ENCODE measurements around the gene CREBRF. TPM values are rescaled to one million over a fixed set of nuclear protein-coding genes. Genes with fewer than 3 reads are reported as not detected.
A peak's percentile ranks its signal among the peaks of the same experiment; 100 is the strongest.
"Not testable (repeated sequence)": the region's sequence is repeated elsewhere in the genome, so short reads cannot be mapped to it uniquely, and the experiment has no call there.

Gene CREBRF
- total RNA-seq, 1 experiment from 2014 or later: 16.9 TPM

- H3K4me1 ChIP-seq (replicated peaks; ENCODE audit: insufficient read depth): peaks cover 17% of the 10 kb centered on the region
- H3K4me3 ChIP-seq: no peak overlapping the region
- H3K79me2 ChIP-seq (ENCODE audit: low read depth): peaks cover 3% of the 10 kb centered on the region; the same call in 1 of the 2 replicates
- H4K20me1 ChIP-seq (ENCODE audit: insufficient read depth): peaks cover 3% of the 10 kb centered on the region
- H2AFZ ChIP-seq: no peak overlapping the region
- TF ChIP-seq, protein P1, sequence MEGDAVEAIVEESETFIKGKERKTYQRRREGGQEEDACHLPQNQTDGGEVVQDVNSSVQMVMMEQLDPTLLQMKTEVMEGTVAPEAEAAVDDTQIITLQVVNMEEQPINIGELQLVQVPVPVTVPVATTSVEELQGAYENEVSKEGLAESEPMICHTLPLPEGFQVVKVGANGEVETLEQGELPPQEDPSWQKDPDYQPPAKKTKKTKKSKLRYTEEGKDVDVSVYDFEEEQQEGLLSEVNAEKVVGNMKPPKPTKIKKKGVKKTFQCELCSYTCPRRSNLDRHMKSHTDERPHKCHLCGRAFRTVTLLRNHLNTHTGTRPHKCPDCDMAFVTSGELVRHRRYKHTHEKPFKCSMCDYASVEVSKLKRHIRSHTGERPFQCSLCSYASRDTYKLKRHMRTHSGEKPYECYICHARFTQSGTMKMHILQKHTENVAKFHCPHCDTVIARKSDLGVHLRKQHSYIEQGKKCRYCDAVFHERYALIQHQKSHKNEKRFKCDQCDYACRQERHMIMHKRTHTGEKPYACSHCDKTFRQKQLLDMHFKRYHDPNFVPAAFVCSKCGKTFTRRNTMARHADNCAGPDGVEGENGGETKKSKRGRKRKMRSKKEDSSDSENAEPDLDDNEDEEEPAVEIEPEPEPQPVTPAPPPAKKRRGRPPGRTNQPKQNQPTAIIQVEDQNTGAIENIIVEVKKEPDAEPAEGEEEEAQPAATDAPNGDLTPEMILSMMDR (conservative IDR thresholded peaks at IDR 0.05): no peak
- TF ChIP-seq EZH2 (IDR thresholded peaks at IDR 0.05; ENCODE audit: low read depth): no peak
- BruUV-seq (replicated peaks): no TSS peak
- ChIA-PET CTCF (no interaction called here), POLR2A (ENCODE audit: unreplicated experiment) (interaction anchor here (0.6 kb wide), 1 partner anchor 30 kb away, joined by 3 read pairs; no protein-coding TSS in a partner anchor)
- no peak overlapping the region for H3K4me2 ChIP-seq
- H3K27me3 ChIP-seq (ENCODE audit: insufficient read depth, low read depth): no peaks in the 10 kb centered on the region
- H3K9me2 ChIP-seq (ENCODE audit: insufficient read depth): no peaks in the 10 kb centered on the region
- DNase-seq: no peak
- no peak overlapping the region for H3K27ac ChIP-seq
- H3F3A ChIP-seq (ENCODE audit: insufficient read depth, low read depth): peaks cover 2% of the 10 kb centered on the region; the same call in 1 of the 2 replicates
- no peaks in the 10 kb centered on the region for H3K36me3 ChIP-seq (ENCODE audit: low read depth)
- no peaks in the 10 kb centered on the region for H3K9me3 ChIP-seq (ENCODE audit: insufficient read depth, low read depth)
- intact Hi-C loops (cut with micrococcal nuclease; ENCODE audit: unreplicated experiment): no loop called here
Observed at GRCh38 chr5:173069671-173070070, 13.5 kb downstream of the CREBRF start.

DNA sequence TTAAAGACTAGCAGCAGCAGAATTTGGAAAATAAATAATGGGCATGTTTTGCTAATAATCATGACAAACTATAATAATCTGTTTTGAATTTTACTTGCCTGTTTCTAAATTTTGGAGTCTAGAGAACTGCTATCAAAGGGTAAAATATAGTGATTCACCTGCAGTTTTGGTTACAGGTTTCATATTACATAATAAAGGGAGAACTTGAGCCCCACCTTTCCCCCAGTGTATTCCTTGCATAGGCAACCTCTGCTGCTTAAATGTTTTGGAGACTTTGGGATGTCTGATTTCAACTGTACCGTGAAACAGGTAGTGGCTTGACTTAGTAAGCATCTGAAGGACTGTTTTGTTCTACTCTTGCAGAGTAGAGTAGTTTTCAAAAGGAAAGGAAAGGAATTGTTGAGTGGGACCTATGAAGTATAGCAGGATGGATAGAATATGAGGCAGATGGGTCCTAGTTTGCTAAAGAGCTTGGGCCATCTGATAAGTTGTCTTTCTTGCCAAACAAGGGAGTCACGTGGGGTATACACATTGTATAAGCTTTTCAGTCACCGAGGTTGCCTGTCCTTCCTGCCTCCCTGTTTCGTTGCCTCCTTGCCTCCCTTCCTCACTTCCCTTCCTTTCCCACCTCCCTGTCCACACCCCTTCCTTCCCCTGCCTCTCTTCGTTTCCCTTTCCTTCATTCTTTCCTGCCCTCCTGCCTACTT is 19.1 kb downstream of the CREBRF start:
- H3K9me3 ChIP-seq (ENCODE audit: insufficient read depth, low read depth): no peaks in the 10 kb centered on the region
- peaks cover 21% of the 10 kb centered on the region for H3K79me2 ChIP-seq (ENCODE audit: low read depth)
- peaks cover 39% of the 10 kb centered on the region for H3K4me1 ChIP-seq (replicated peaks; ENCODE audit: insufficient read depth)
- no peaks in the 10 kb centered on the region for H3K9me2 ChIP-seq (ENCODE audit: insufficient read depth)
- H4K20me1 ChIP-seq (ENCODE audit: insufficient read depth): no peaks in the 10 kb centered on the region
- peak overlapping the region; percentile 93 for H3K4me2 ChIP-seq
- no peaks in the 10 kb centered on the region for H3K27me3 ChIP-seq (ENCODE audit: insufficient read depth, low read depth)
- H3K36me3 ChIP-seq (ENCODE audit: low read depth): no peaks in the 10 kb centered on the region
- peak overlapping the region; percentile 90 for H3K27ac ChIP-seq
- H3F3A ChIP-seq (ENCODE audit: insufficient read depth, low read depth): peaks cover 19% of the 10 kb centered on the region
- TF ChIP-seq EZH2 (IDR thresholded peaks at IDR 0.05; ENCODE audit: low read depth): no peak
- TF ChIP-seq, protein P1 (conservative IDR thresholded peaks at IDR 0.05): no peak
- POLR2A ChIA-PET (ENCODE audit: unreplicated experiment): interaction anchor here (0.5 kb wide), 1 partner anchor 16 kb away, joined by 3 read pairs; no protein-coding TSS in a partner anchor
- CTCF ChIA-PET: interaction anchor here (0.6 kb wide), 1 partner anchor 15 kb away, joined by 6 read pairs; no protein-coding TSS in a partner anchor
- intact Hi-C loops (cut with micrococcal nuclease; ENCODE audit: unreplicated experiment): loop anchor here (1.0 kb wide), 1 partner anchor 18 kb away; no protein-coding TSS in a partner anchor
- H2AFZ ChIP-seq: no peak overlapping the region
- H3K4me3 ChIP-seq: peak overlapping the region; percentile 31
- peak; percentile 37 to 78 for DNase-seq
- BruUV-seq (replicated peaks): no TSS peak

GRCh38 chr5:173075970-173076369 is 19.8 kb downstream of the CREBRF start:
- peaks cover 39% of the 10 kb centered on the region for H3K4me1 ChIP-seq (replicated peaks; ENCODE audit: insufficient read depth)
- H3F3A ChIP-seq (ENCODE audit: insufficient read depth, low read depth): peaks cover 19% of the 10 kb centered on the region
- intact Hi-C loops (cut with micrococcal nuclease; ENCODE audit: unreplicated experiment): loop anchor here (1.0 kb wide), 1 partner anchor 19 kb away; no protein-coding TSS in a partner anchor
- TF ChIP-seq, protein P1 (conservative IDR thresholded peaks at IDR 0.05): no peak
- no peak for TF ChIP-seq EZH2 (IDR thresholded peaks at IDR 0.05; ENCODE audit: low read depth)
- H3K9me3 ChIP-seq (ENCODE audit: insufficient read depth, low read depth): no peaks in the 10 kb centered on the region
- ChIA-PET POLR2A (ENCODE audit: unreplicated experiment) (interaction anchor here (0.5 kb wide), 1 partner anchor 17 kb away, joined by 3 read pairs; no protein-coding TSS in a partner anchor), CTCF (interaction anchor here (0.6 kb wide), 1 partner anchor 15 kb away, joined by 6 read pairs; no protein-coding TSS in a partner anchor)
- no peak for DNase-seq
- BruUV-seq (replicated peaks): no TSS peak
- H3K79me2 ChIP-seq (ENCODE audit: low read depth): peaks cover 21% of the 10 kb centered on the region
- H2AFZ ChIP-seq: no peak overlapping the region
- H3K4me2 ChIP-seq: peak overlapping the region; percentile 93
- peak overlapping the region; percentile 31 for H3K4me3 ChIP-seq
- no peaks in the 10 kb centered on the region for H3K9me2 ChIP-seq (ENCODE audit: insufficient read depth)
- no peaks in the 10 kb centered on the region for H3K27me3 ChIP-seq (ENCODE audit: insufficient read depth, low read depth)
- H4K20me1 ChIP-seq (ENCODE audit: insufficient read depth): no peaks in the 10 kb centered on the region
- no peaks in the 10 kb centered on the region for H3K36me3 ChIP-seq (ENCODE audit: low read depth)
- H3K27ac ChIP-seq: peak overlapping the region; percentile 90

DNA sequence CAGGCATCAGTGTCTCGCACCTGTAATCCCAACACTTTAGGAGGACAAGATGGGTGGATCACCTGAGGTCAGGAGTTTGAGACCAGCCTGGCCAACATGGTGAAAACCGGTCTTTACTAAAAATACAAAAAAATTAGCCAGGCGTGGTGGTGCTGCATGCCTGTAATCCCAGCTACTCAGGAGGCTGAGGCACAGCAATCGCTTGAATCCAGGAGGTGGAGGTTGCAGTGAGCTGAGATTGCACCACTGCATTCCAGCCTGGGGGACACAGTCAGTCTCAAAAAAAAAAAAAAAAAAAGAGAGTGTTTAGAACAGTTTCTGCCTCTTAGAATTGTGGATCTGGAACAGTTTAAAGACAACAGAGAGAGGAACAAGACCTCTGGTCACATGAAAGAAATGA is 20.3 kb downstream of the CREBRF start:
- H3K36me3 ChIP-seq (ENCODE audit: low read depth); H3K4me3 ChIP-seq; BruUV-seq (replicated peaks); H3K9me3 ChIP-seq (ENCODE audit: insufficient read depth, low read depth); DNase-seq; CTCF ChIA-PET; POLR2A ChIA-PET (ENCODE audit: unreplicated experiment); H3K9me2 ChIP-seq (ENCODE audit: insufficient read depth); intact Hi-C loops (cut with micrococcal nuclease; ENCODE audit: unreplicated experiment); H4K20me1 ChIP-seq (ENCODE audit: insufficient read depth); H2AFZ ChIP-seq; H3K27me3 ChIP-seq (ENCODE audit: insufficient read depth, low read depth): not testable (repeated sequence)
- peaks cover 19% of the 10 kb centered on the region for H3F3A ChIP-seq (ENCODE audit: insufficient read depth, low read depth)
- H3K4me2 ChIP-seq: peak overlapping the region; percentile 93
- peak overlapping the region; percentile 90 for H3K27ac ChIP-seq
- H3K79me2 ChIP-seq (ENCODE audit: low read depth): peaks cover 21% of the 10 kb centered on the region
- peaks cover 39% of the 10 kb centered on the region for H3K4me1 ChIP-seq (replicated peaks; ENCODE audit: insufficient read depth)
